GM12878 (cell line): ENCODE results near the gene XKRX. TPM values are rescaled to one million over a fixed set of nuclear protein-coding genes. Genes with fewer than 3 reads are reported as not detected.

ENCODE experiments used
- ATAC-seq: fragments of 200-7000 bp; cut with Tn5 transposase; 3 replicates; pipeline ENCODE4 v1.9.1; 2020; ENCODE audit warnings: mild to moderate bottlenecking, moderate library complexity
- BruUV-seq: library from RNA; stranded (reverse); fragments of 400-500 nt; replicated peaks from 2 replicates; lab custom pipeline; 2021; lab: Mats Ljungman, UMichigan
- CTCF ChIA-PET: fragments of 300-600 bp; sonication (Branson Sonifier 250); formaldehyde crosslinking; extraction: SDS; loops from one replicate; lab custom pipeline; 2021; ENCODE audit warnings: inconsistent platforms; lab: Yijun Ruan, JAX
- POLR2A ChIA-PET: fragments of 350-600 bp; formaldehyde crosslinking; extraction: SDS; loops from one replicate; lab custom pipeline; 2021; ENCODE audit warnings: inconsistent platforms; lab: Charles Lee
- RAD21 ChIA-PET: fragments of 300-600 bp; sonication (Branson Sonifier 250); formaldehyde crosslinking; loops from one replicate; lab custom pipeline; 2023; ENCODE audit warnings: antibody characterized with exemption; ENCODE audit not compliant: unreplicated experiment; lab: Charles Lee
- SMC1A ChIA-PET: fragments of 300-600 bp; sonication (Branson Sonifier 250); formaldehyde crosslinking; loops from one replicate; lab custom pipeline; 2023; ENCODE audit not compliant: unreplicated experiment, uncharacterized antibody; lab: Charles Lee
- DNase-seq: peaks from one replicate; pipeline ENCODE4 v3.0.0-alpha.2; 2011; ENCODE audit warnings: low read depth, low spot score
- FAIRE-seq: peaks from 3 replicates; lab custom pipeline; 2011; peaks lifted over from hg19 to GRCh38; lab: Jason Lieb, UNC
- H2AFZ ChIP-seq: 2 replicates; pipeline ENCODE4 v1.6.0; 2011; ENCODE audit warnings: low read depth, low read length, control low read depth; ENCODE audit not compliant: control insufficient read depth
- H3K27ac ChIP-seq: 2 replicates; pipeline ENCODE4 v1.5.1; 2011; ENCODE audit warnings: control low read depth; ENCODE audit not compliant: control insufficient read depth, insufficient read depth
- H3K27me3 ChIP-seq, 2 experiments: replicated peaks in 1 of 2; 2 replicates each; pipeline versions ENCODE4 v1.6.0 to v1.6.1; 2011; ENCODE audit warnings: low read length in 1 of 2; ENCODE audit not compliant: control insufficient read depth in 2 of 2, insufficient read depth in 2 of 2
- H3K36me3 ChIP-seq, 2 experiments: 2 replicates each; pipeline ENCODE4 v1.5.1; 2011; ENCODE audit warnings: low read length in 1 of 2; ENCODE audit not compliant: control insufficient read depth in 2 of 2, insufficient read depth in 2 of 2
- H3K4me1 ChIP-seq: 2 replicates; pipeline ENCODE4 v1.6.1; 2011; ENCODE audit warnings: mild to moderate bottlenecking, low read length, moderate library complexity, mixed read lengths; ENCODE audit not compliant: control insufficient read depth, insufficient read depth
- H3K4me2 ChIP-seq: 2 replicates; pipeline ENCODE4 v1.6.0; 2011; ENCODE audit warnings: control low read depth; ENCODE audit not compliant: control insufficient read depth, insufficient read depth
- H3K4me3 ChIP-seq: fragments of 200-600 bp; sonication (generic); 2 replicates; pipeline ENCODE4 v1.5.1; 2016
- H3K79me2 ChIP-seq: 2 replicates; pipeline ENCODE4 v1.6.0; 2011; ENCODE audit warnings: low read length; ENCODE audit not compliant: control insufficient read depth, insufficient read depth
- H3K9ac ChIP-seq: 2 replicates; pipeline ENCODE4 v1.8.0; 2011; ENCODE audit warnings: low read length, control low read depth, mixed read lengths; ENCODE audit not compliant: control insufficient read depth, insufficient read depth
- H3K9me3 ChIP-seq: replicated peaks from 3 replicates; pipeline ENCODE4 v1.5.1; 2011; ENCODE audit warnings: mild to moderate bottlenecking, low read length; ENCODE audit not compliant: control insufficient read depth, insufficient read depth
- H4K20me1 ChIP-seq: 2 replicates; pipeline ENCODE4 v1.6.0; 2011; ENCODE audit not compliant: control insufficient read depth, insufficient read depth
- ASH2L ChIP-seq: fragments of 300-600, 200-600 bp; sonication (generic); IDR thresholded peaks from 2 replicates; pipeline ENCODE4 v1.6.1; 2017; ENCODE audit warnings: low read depth, mild to moderate bottlenecking, borderline replicate concordance
- MYC ChIP-seq: IDR thresholded peaks from 2 replicates; pipeline ENCODE4 v1.6.1; 2011; ENCODE audit warnings: mild to moderate bottlenecking, low read length, moderate library complexity, inconsistent platforms; ENCODE audit not compliant: insufficient read depth, insufficient replicate concordance, insufficient read length, severe bottlenecking
- POLR2AphosphoS5 ChIP-seq: IDR thresholded peaks from 2 replicates; pipeline ENCODE4 v1.6.1; 2011; ENCODE audit warnings: mild to moderate bottlenecking, low read length, inconsistent platforms
- RAD21 ChIP-seq: IDR thresholded peaks from 2 replicates; pipeline ENCODE4 v1.6.1; 2011; ENCODE audit warnings: mild to moderate bottlenecking, low read depth, low read length, moderate library complexity; ENCODE audit not compliant: insufficient read depth
- SIX5 ChIP-seq: IDR thresholded peaks from 2 replicates; pipeline ENCODE4 v1.6.1; 2011; ENCODE audit warnings: mild to moderate bottlenecking, low read depth, low read length, moderate library complexity; ENCODE audit not compliant: severe bottlenecking
- TARDBP ChIP-seq: IDR thresholded peaks from 2 replicates; pipeline ENCODE4 v1.6.1; 2016; ENCODE audit warnings: borderline replicate concordance
- TCF12 ChIP-seq: IDR thresholded peaks from 2 replicates; pipeline ENCODE4 v1.6.1; 2011; ENCODE audit warnings: low read depth, mild to moderate bottlenecking, low read length
- WGBS: methylation state at CpG from one replicate; pipeline ENCODE4 v1.1.6; 2016; ENCODE audit warnings: low lambda C conversion rate; ENCODE audit not compliant: insufficient replicate concordance, insufficient coverage; ENCODE audit errors: missing lambda C conversion rate; 5-methylcytosine and 5-hydroxymethylcytosine counted together
- in situ Hi-C: fragments of 300-500 bp; cut with MboI; formaldehyde crosslinking; loops from 9 replicates; pipeline ENCODE4 v1.14.3; 2018; ENCODE audit warnings: mixed read lengths
- intact Hi-C: fragments of 100-400 bp; cut with micrococcal nuclease; formaldehyde crosslinking; loops from one replicate; pipeline ENCODE4 v1.14.2; 2022; ENCODE audit not compliant: unreplicated experiment
- polyA plus RNA-seq, 11 experiments: library from polyadenylated mRNA; depleted of rRNA in 4 of 11; unstranded in 6 of 11; stranded (reverse) in 5 of 11; fragments of >200 nt; fragmentation: Nextera tagmentation in 4 of 11; fragmentation: Illumina TruSeq in 1 of 11; extraction: Ambion mirVana in 4 of 11; extraction: Trizol in 1 of 11; gene quantifications; 1 replicate in 1 of 11; 2 replicates in 10 of 11; pipeline versions ENCODE4 v1.2.1 to v1.2.3, GENCODE V29; 2011 to 2016; ENCODE audit warnings: inconsistent platforms in 2 of 11, missing spikeins in 2 of 11, low read depth in 1 of 11
- total RNA-seq, 4 experiments: library from RNA; depleted of rRNA in 3 of 4; stranded (reverse); fragments of >200 nt in 3 of 4; fragmentation: Illumina TruSeq in 1 of 4; extraction: Trizol in 1 of 4; gene quantifications; 2 replicates each; pipeline versions ENCODE4 v1.2.1 to v1.2.3, GENCODE V29; 2013 to 2021
- TF ChIP-seq, protein P1 (sequence below): fragments of 150-350 bp; IDR thresholded peaks from 2 replicates; pipeline ENCODE4 v1.6.1; 2014; ENCODE audit warnings: mild to moderate bottlenecking, low read depth, low read length
- TF ChIP-seq, protein P2 (sequence below): IDR thresholded peaks from 2 replicates; pipeline ENCODE4 v1.6.1; 2011; ENCODE audit warnings: borderline replicate concordance, low read depth, mild to moderate bottlenecking, moderate library complexity, low read length; ENCODE audit not compliant: insufficient read depth, poor library complexity, severe bottlenecking

The XKRX gene
- total and polyA plus RNA-seq, 10 of the 15 experiments (the other 5 are each of a cell fraction or from before 2014, with no cell fraction given), result 0.07 to 0.30 (median 0.22) TPM; not detected in 4

DNA sequence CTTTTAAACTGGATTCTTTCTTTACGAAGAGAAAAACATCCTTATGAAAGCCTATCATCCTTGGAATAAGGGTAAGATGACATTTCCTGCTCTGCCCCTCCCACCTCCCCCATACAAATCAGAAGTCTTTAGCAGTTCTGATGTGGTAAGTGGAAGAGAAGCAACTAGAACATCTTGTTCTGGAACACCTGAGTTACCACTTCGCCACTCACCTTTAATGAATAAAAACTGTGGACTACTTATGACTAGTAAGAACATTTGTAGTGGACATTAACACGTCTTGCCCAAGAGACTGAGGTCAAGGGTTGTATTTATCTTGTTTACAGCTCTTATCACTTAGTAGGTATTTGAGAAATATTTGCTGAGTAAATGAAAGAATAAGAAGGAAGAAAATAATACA is 4.3 kb downstream of the XKRX start (continued):
- TF ChIP-seq, protein P1, sequence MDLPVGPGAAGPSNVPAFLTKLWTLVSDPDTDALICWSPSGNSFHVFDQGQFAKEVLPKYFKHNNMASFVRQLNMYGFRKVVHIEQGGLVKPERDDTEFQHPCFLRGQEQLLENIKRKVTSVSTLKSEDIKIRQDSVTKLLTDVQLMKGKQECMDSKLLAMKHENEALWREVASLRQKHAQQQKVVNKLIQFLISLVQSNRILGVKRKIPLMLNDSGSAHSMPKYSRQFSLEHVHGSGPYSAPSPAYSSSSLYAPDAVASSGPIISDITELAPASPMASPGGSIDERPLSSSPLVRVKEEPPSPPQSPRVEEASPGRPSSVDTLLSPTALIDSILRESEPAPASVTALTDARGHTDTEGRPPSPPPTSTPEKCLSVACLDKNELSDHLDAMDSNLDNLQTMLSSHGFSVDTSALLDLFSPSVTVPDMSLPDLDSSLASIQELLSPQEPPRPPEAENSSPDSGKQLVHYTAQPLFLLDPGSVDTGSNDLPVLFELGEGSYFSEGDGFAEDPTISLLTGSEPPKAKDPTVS, result no peak
- no peak for TF ChIP-seq POLR2AphosphoS5
- TF ChIP-seq RAD21, result no peak
- TF ChIP-seq, all 136 proteins: peak for 0

DNA sequence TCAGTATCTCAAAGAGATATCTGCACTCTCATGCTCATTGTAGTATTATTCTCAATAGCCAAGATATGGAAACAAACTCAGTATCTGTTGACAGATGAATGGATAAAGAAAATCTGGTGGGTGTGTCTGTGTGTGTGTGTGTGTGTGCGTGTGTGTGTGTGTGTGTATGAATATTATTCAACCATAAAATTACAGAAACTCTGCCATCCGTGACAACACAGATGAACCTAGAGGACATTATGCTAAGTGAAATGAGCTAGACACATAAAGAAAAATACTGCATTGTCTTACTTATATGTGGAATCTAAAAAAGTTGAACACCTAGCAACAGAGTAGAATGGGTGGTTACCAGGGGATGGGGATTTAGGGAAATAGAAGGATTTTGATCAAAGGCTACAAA is 13.2 kb downstream of the XKRX start:
- no peaks in the 10 kb centered on the region for H3K4me1 ChIP-seq
- in situ Hi-C loops, result no loop called here
- H3K4me3 ChIP-seq, result no peak overlapping the region
- ChIA-PET SMC1A (interaction anchor here (1.1 to 1.3 kb wide), 2 partner anchors 9 to 16 kb away, joined by 3 to 4 read pairs; no protein-coding TSS in a partner anchor), CTCF (no interaction called here), POLR2A (interaction anchor here (0.6 kb wide), 1 partner anchor 176 kb away, joined by 3 read pairs; no protein-coding TSS in a partner anchor), RAD21 (no interaction called here)
- DNase-seq, result no peak
- TF ChIP-seq MYC, result no peak
- TF ChIP-seq, protein P2, sequence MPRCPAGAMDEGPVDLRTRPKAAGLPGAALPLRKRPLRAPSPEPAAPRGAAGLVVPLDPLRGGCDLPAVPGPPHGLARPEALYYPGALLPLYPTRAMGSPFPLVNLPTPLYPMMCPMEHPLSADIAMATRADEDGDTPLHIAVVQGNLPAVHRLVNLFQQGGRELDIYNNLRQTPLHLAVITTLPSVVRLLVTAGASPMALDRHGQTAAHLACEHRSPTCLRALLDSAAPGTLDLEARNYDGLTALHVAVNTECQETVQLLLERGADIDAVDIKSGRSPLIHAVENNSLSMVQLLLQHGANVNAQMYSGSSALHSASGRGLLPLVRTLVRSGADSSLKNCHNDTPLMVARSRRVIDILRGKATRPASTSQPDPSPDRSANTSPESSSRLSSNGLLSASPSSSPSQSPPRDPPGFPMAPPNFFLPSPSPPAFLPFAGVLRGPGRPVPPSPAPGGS, result no peak
- TF ChIP-seq SIX5, result no peak
- no peak for TF ChIP-seq ASH2L
- TF ChIP-seq TARDBP, result no peak
- no peak for TF ChIP-seq TCF12
- BruUV-seq, result no TSS peak
- FAIRE-seq, result no peak
- no peaks in the 10 kb centered on the region for H3K79me2 ChIP-seq
- no peak overlapping the region for H3K4me2 ChIP-seq
- H4K20me1 ChIP-seq, result no peaks in the 10 kb centered on the region
- H3K27ac ChIP-seq, result no peak overlapping the region
- no peak for ATAC-seq
- H3K36me3 ChIP-seq, result no peaks in the 10 kb centered on the region
- H3K9ac ChIP-seq, result no peak overlapping the region
- no peak overlapping the region for H2AFZ ChIP-seq
- intact Hi-C loops, result no loop called here
- no peaks in the 10 kb centered on the region for H3K9me3 ChIP-seq
- WGBS, result 0% methylated on average over 2 of the region's 2 CpGs
- H3K27me3 ChIP-seq, result no peaks in the 10 kb centered on the region
